Ovary (tissue), 9 donors: ENCODE results near the gene RIPOR2. TPM values are rescaled to one million over a fixed set of nuclear protein-coding genes. Genes with fewer than 3 reads are reported as not detected.
A peak's percentile ranks its signal among the peaks of the same experiment; 100 is the strongest.

Experiments
- DNase-seq, 5 donors: peaks; one replicate each; pipeline ENCODE4 v3.0.0-alpha.2; 2019 to 2020
- H3K27ac ChIP-seq, 2 donors: fragments of 200-600 bp; one replicate each; pipeline versions ENCODE4 v1.5.1 to v1.8.0; 2019 to 2022
- H3K27me3 ChIP-seq: fragments of 200-600 bp; one replicate; pipeline ENCODE4 v1.8.0; 2022
- H3K36me3 ChIP-seq: fragments of 200-600 bp; sonication (generic); one replicate; pipeline ENCODE4 v1.5.1; 2019
- H3K4me1 ChIP-seq: one replicate; pipeline ENCODE4 v1.8.1; 2013; ENCODE audit warnings: mild to moderate bottlenecking, moderate library complexity; ENCODE audit not compliant: insufficient read depth
- H3K4me3 ChIP-seq: fragments of 200-600 bp; sonication (generic); one replicate; pipeline ENCODE4 v1.5.1; 2017
- H3K9me3 ChIP-seq, 2 donors: fragments of 200-600 bp in 1 of 2; sonication (generic) in 1 of 2; one replicate each; pipeline versions ENCODE4 v1.5.1 to v1.8.1; 2013 to 2019; ENCODE audit warnings: mild to moderate bottlenecking in 1 of 2, moderate library complexity in 1 of 2
- CTCF ChIP-seq, 3 donors: fragments of 450-650 bp in 2 of 3; fragments of 200-600 bp in 1 of 3; IDR thresholded peaks; one replicate each; pipeline versions ENCODE4 v1.5.1 to v1.8.0; 2016 to 2022; ENCODE audit warnings: antibody characterized with exemption in 3 of 3, mild to moderate bottlenecking in 1 of 3
- EP300 ChIP-seq: sonication (generic); formaldehyde crosslinking; IDR thresholded peaks from one replicate; pipeline ENCODE4 v1.6.1; 2017; ENCODE audit warnings: antibody characterized with exemption
- POLR2A ChIP-seq: fragments of 450-650 bp; IDR thresholded peaks from one replicate; pipeline ENCODE4 v1.6.1; 2017; ENCODE audit warnings: antibody characterized with exemption, mild to moderate bottlenecking, moderate library complexity
- WGBS, 3 donors: extraction: QIAGEN DNeasy Blood & Tissue Kit in 1 of 3; methylation state at CpG; one replicate each; pipeline versions ENCODE4 v1.1.5 to v1.1.7; 2013 to 2017; 5-methylcytosine and 5-hydroxymethylcytosine counted together
- intact Hi-C, 4 donors: fragments of 100-400 bp; cut with DNase I; formaldehyde crosslinking; loops; one replicate each; pipeline versions ENCODE4 v1.11.0 to v1.15.1; 2022 to 2023
- polyA plus RNA-seq, 2 donors: library from polyadenylated mRNA; stranded (reverse); fragments of 200-250 nt in 1 of 2; fragments of 350-450 nt in 1 of 2; fragmentation: Illumina TruSeq in 1 of 2; extraction: RNeasy Lipid Tissue Mini Kit (QIAGEN cat#74804) in 1 of 2; gene quantifications; one replicate each; pipeline ENCODE4 v1.2.3, GENCODE V29; 2013 to 2014
- total RNA-seq, 7 donors: library from RNA; depleted of rRNA in 2 of 7; stranded (reverse); fragments of >200 nt in 2 of 7; fragmentation: NEBNext Ultra II Directional in 3 of 7; extraction: Animal tissue kit (Norgen Biotek cat#: 25700) in 3 of 7; gene quantifications; one replicate each; pipeline versions ENCODE4 v1.1.0 to v1.2.4, GENCODE V29; 2016 to 2023
- donor health status: DM: no; HTN: no; CAD: no; lungs with moderate emphysema.
- donor health status: DM: no; HTN: no; CAD: no.
- donor health status: Bipolar disorder and iron deficiency.
- donor health status: DM: yes; HTN: yes; CAD: no.
- donor health status: DM: no; HTN: no; CAD: no.
- donor health status: DM: yes; HTN: yes; CAD: no.

RIPOR2 gene
- total and polyA plus RNA-seq, 9 donors = 1.1 to 14.4 (median 4.5) TPM

GRCh38 chr6:24907919-24908649 lies 27.7 kb downstream of the RIPOR2 start:
- 32 to 45% (median 33%) methylated on average over 4 of the region's 4 CpGs for WGBS, 3 donors
- H3K36me3 ChIP-seq = no peaks in the 10 kb centered on the region

GRCh38 chr6:24906314-24906713 lies 29.4 kb downstream of the RIPOR2 start:
- intact Hi-C loops = no loop called here
- H3K27ac ChIP-seq = no peak overlapping the region
- no peaks in the 10 kb centered on the region for H3K4me1 ChIP-seq
- no peaks in the 10 kb centered on the region for H3K9me3 ChIP-seq
- no peaks in the 10 kb centered on the region for H3K36me3 ChIP-seq
- H3K27me3 ChIP-seq = no peaks in the 10 kb centered on the region
- TF ChIP-seq EP300 (no peak), POLR2A (no peak), CTCF (IDR thresholded peaks at IDR 0.05) (no peak)
- no peak for DNase-seq
- H3K4me3 ChIP-seq = no peak overlapping the region

More at GRCh38 chr6:24907919-24908649, 27.7 kb downstream of the RIPOR2 start:
- no peaks in the 10 kb centered on the region for H3K4me1 ChIP-seq
- DNase-seq = no peak
- intact Hi-C loops = no loop called here
- H3K27ac ChIP-seq = no peak overlapping the region
- H3K27me3 ChIP-seq = no peaks in the 10 kb centered on the region
- H3K9me3 ChIP-seq = no peaks in the 10 kb centered on the region
- TF ChIP-seq CTCF (IDR thresholded peaks at IDR 0.05) (no peak), EP300 (no peak), POLR2A (no peak)
- H3K4me3 ChIP-seq = peak overlapping the region; percentile 64

- no peak for DNase-seq
- intact Hi-C loops = no loop called here
- TF ChIP-seq EP300 = no peak
- TF ChIP-seq CTCF (IDR thresholded peaks at IDR 0.05) = no peak
- no peak for TF ChIP-seq POLR2A
- H3K4me1 ChIP-seq = no peaks in the 10 kb centered on the region
- H3K27ac ChIP-seq = no peak overlapping the region
- H3K36me3 ChIP-seq = no peaks in the 10 kb centered on the region
- H3K27me3 ChIP-seq = no peaks in the 10 kb centered on the region
- no peaks in the 10 kb centered on the region for H3K9me3 ChIP-seq
- H3K4me3 ChIP-seq = no peak overlapping the region
- WGBS, 3 donors = 18 to 37% (median 28%) methylated on average over 3 of the region's 3 CpGs
These were observed 30.3 kb downstream of the RIPOR2 start for GRCh38 chr6:24905483-24905882.

- intact Hi-C loops = no loop called here
- TF ChIP-seq EP300 (no peak), CTCF (IDR thresholded peaks at IDR 0.05) (no peak), POLR2A (no peak)
- Histone ChIP-seq H3K27me3 (no peaks in the 10 kb centered on the region), H3K4me3 (no peak overlapping the region), H3K27ac (no peak overlapping the region), H3K36me3 (no peaks in the 10 kb centered on the region), H3K4me1 (no peaks in the 10 kb centered on the region), H3K9me3 (no peaks in the 10 kb centered on the region)
- WGBS, 3 donors = 94 to 98% (median 94%) methylated on average over 7 of the region's 7 CpGs
- DNase-seq = no peak
These were observed 32.1 kb downstream of the RIPOR2 start for GRCh38 chr6:24903681-24904080.
